Right ventricle myocardium superior (tissue), 1 donor: ENCODE measurements around the gene GAB1. TPM values are rescaled to one million over a fixed set of nuclear protein-coding genes. Genes with fewer than 3 reads are reported as not detected.

ENCODE experiments used
- ATAC-seq: fragments of 200-7000 bp; cut with Tn5 transposase; one replicate; pipeline ENCODE4 v1.9.1; 2020; ENCODE audit warnings: mild to moderate bottlenecking; ENCODE audit not compliant: poor library complexity
- DNase-seq: peaks from one replicate; pipeline ENCODE4 v3.0.0-alpha.2; 2020
- intact Hi-C: fragments of 100-400 bp; cut with DNase I; formaldehyde crosslinking; loops from one replicate; pipeline ENCODE4 v1.11.2; 2022
- microRNA-seq: library from miRNA; unstranded; fragments of <30 nt; microRNA quantifications from one replicate; pipeline ENCODE4 v1.2.0, GENCODE V29; 2020
- total RNA-seq: library from RNA; stranded (reverse); fragmentation: NEBNext Ultra II Directional; extraction: Animal tissue kit (Norgen Biotek cat#: 25700); gene quantifications from one replicate; pipeline ENCODE4 v1.2.1, GENCODE V29; 2021
- donor health status: DM: no; HTN: yes; CAD: no; lungs with severe emphysema.

GAB1 gene
- total RNA-seq, 1 donor from 2014 or later = 72.5 TPM

DNA sequence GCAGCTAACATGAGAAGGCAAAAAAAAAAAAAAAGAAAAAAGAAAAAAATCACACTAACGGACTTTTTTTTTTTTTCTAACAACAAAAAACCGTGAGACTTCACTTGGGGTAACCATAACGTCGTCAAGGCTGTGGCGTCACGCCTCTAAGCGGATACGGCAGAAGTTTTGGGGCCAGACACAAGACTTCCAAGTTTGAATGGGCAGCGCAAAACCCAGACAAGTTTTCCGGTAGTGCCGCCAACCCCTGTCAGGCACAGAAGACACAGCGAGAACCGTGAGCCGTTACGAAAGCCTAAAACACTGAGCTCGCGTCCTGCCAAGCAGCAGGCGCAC, 176.3 kb downstream of the GAB1 start:
- intact Hi-C loops = no loop called here
- ATAC-seq (peak; percentile 42), DNase-seq (no peak)

DNA sequence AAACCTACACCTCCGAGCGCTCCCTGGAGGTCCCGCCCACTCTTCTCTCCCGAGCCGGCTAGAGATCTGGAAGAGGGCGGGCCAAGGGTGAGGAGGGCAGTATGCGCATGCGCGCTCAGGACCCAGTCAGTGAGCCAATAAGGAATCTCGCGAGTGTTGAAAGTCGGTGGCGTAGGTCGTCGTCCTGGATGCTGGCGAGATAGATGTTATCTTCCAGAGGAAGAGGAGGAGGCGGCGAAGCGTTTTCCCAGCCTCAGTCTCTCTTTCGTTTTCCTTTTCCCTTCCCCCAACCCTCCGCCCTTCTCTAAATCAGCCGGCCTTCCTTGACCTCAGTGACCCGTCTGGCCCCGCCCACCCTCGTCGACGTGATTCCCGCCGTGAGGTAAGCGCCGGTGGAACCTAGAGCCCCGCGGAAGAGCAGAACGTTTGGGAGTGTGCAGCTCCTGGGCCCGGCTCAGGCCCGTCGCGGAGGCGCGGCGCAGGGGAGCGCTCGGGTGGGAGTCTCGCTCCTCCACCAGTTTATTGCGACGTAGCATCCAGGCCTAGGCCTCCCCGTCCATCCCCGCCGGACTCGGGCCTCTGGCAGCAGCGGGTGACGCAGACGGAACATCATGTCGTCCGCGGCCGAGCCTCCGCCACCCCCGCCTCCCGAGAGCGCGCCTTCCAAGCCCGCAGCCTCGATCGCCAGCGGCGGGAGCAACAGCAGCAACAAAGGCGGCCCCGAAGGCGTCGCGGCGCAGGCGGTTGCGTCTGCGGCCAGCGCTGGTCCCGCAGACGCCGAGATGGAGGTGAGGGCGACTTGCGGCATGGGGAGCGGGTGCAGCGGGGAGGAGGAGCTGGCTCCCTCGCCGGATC, 176.9 kb downstream of the GAB1 start, which contains the start of gene SMARCA5:
Gene SMARCA5 (plus strand): TSS at position 389 of the 855 bp plus-strand sequence. CDS start 223 bp downstream, at position 612.
- peak; percentile 98 for DNase-seq
- intact Hi-C loops = no loop called here
- peak; percentile 97 for ATAC-seq

DNA sequence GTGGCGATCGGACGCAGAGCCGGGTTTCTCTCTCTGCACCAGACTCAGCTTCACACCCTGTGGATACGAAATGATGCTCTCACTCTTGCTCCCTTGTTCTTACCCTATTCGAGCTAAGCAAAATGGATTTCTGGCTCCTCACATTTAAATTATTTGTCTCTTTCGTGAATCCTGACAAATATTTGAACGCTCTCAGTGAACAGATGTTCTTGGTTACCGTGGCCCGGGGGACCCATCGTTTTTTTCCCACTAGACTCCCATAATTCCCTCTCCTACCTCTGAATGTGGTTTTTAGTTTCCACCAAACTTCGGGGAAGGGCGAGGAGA, 177.5 kb downstream of the GAB1 start:
- ATAC-seq (no peak), DNase-seq (no peak)
- intact Hi-C loops = no loop called here

DNA sequence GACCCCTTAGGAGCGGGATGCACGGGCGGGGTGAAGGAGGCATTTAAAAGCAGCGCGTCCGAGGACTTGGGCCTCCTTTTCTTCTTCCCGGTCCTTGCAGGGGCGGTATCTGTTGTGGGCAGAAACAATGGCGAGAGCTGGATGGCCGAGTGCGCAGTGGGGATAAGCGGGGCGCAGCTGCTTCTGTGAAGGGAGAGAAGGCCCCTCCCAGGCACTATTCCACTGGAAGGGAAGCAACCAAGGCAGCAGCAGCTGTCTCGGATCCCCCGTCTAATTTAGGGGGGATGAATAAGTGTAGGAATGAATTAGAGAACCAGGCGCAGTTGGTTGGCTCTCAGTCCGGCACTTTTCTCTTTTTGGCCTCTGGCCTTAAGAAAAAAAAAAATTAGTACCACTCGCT, 177.8 kb downstream of the GAB1 start:
- intact Hi-C loops = no loop called here
- peak; percentile 32 for ATAC-seq
- DNase-seq = peak; percentile 62

DNA sequence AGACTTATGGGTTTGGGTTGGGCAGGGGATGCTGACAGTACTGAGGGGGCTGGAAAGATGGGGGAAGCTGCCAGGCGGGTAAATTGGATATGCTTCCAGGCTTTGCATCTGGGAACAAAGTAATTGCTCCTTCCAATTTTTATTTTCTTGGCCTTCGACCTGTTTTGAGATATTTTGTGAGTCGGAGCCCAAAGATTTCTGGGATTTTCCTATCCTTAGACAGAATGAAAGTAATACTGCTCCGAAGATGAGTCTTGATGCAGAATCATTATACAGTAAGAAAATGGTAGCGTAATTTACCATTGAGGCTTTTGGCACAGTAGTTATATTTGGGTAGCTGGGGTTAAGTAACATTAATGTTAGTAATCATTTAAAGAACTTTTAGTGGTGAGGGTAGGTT, 178.2 kb downstream of the GAB1 start:
- DNase-seq (no peak), ATAC-seq (no peak)
- intact Hi-C loops = no loop called here

DNA sequence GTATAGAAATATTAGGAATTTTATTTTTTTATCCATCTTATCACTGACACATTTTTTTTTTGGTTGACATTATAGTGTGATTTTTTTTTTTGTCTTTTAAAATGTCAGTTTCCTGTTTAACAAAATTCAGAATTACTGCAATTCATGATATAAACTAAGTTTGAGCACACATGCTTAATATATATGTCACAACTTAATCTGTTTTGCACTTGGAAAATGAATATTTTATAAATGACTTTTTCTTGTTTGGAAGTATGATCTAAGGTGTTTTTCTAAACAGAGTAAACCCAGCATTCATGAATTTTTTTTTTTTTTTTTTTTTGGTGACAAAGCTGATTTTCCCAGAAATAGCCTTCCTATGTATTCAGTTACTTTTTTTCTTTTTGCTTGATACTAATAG, 179.2 kb downstream of the GAB1 start:
- intact Hi-C loops = no loop called here
- no peak for DNase-seq
- no peak for ATAC-seq

DNA sequence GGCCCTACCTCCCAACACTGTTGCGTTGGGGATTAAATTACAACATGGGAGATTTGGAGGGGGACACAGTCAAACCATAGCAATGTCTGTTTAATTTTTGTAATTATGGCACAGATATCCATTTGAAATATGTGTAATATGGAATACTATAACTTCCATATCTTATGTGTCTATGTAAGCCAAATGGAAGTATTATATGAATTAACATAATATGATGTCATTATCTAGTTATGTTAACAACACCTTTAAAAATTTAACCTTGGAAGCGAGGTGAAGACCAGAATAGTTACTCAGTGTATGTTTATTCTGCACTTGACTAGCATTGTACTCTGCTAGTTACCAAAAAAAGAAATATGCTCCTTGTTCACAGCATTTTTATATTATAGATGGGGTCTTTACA, 181.1 kb downstream of the GAB1 start:
- intact Hi-C loops = no loop called here
- ATAC-seq (no peak), DNase-seq (no peak)

Small RNA genes within 50 kb of the gene (microRNA-seq; reads per million reads assigned to microRNA genes)
- not detected for gene MIR3139

Other genes with a start within 250 kb of the GAB1 start
- gene USP38, start 152.0 kb upstream of the GAB1 start, total RNA-seq = 18.6 TPM
- gene SMARCA5, start 176.8 kb downstream of the GAB1 start, total RNA-seq = 27.9 TPM